Activated CD8-positive, alpha-beta memory T cell treated with anti-CD3 and anti-CD28 coated beads, Interleukin-2, amount 10 ng/mL, durations not matched to agents 7 days and 5 days (primary cell): Measurements from ENCODE around the gene COL4A6. TPM values are rescaled to one million over a fixed set of nuclear protein-coding genes. Genes with fewer than 3 reads are reported as not detected.

Experiments
- ATAC-seq: fragments of 150-1000 bp; cut with Tn5 transposase; one replicate; pipeline ENCODE4 v1.10.0; 2021; ENCODE audit warnings: moderate library complexity
- CTCF ChIA-PET: fragments of 350-600 bp; sonication (Branson Sonifier 250); formaldehyde crosslinking; loops from one replicate; lab custom pipeline; 2021; ENCODE audit warnings: antibody characterized with exemption; lab: Charles Lee
- DNase-seq: peaks from one replicate; pipeline ENCODE4 v3.0.0-alpha.2; 2020
- H3K27ac Mint-ChIP-seq: one replicate; pipeline ENCODE4 v1.8.0; 2021; ENCODE audit warnings: mild to moderate bottlenecking, mixed read lengths
- H3K27me3 Mint-ChIP-seq: one replicate; pipeline ENCODE4 v1.8.0; 2021; ENCODE audit warnings: mixed read lengths
- H3K36me3 Mint-ChIP-seq: one replicate; pipeline ENCODE4 v1.8.0; 2021; ENCODE audit warnings: mild to moderate bottlenecking, mixed read lengths
- H3K4me1 Mint-ChIP-seq: one replicate; pipeline ENCODE4 v1.8.0; 2021; ENCODE audit warnings: mixed read lengths
- H3K4me3 Mint-ChIP-seq: one replicate; pipeline ENCODE4 v1.8.0; 2021; ENCODE audit warnings: mild to moderate bottlenecking, moderate library complexity, mixed read lengths
- H3K9me3 Mint-ChIP-seq: one replicate; pipeline ENCODE4 v1.8.0; 2022; ENCODE audit warnings: low read depth, mixed read lengths
- total RNA-seq, 2 experiments: library from RNA; stranded (reverse); gene quantifications; one replicate each; pipeline ENCODE4 v1.2.3, GENCODE V29; 2021

Gene COL4A6
- total RNA-seq, 2 experiments from 2014 or later = not detected

GRCh38 chrX:108177351-108178142 lies 260.7 kb downstream of the COL4A6 start:
- no peaks in the 10 kb centered on the region for H3K4me1 Mint-ChIP-seq
- no peak overlapping the region for H3K4me3 Mint-ChIP-seq
- ATAC-seq (no peak), DNase-seq (no peak)
- CTCF ChIA-PET = no interaction called here
- no peaks in the 10 kb centered on the region for H3K36me3 Mint-ChIP-seq
- no peak overlapping the region for H3K27ac Mint-ChIP-seq
- H3K9me3 Mint-ChIP-seq = no peaks in the 10 kb centered on the region
- H3K27me3 Mint-ChIP-seq = no peaks in the 10 kb centered on the region

GRCh38 chrX:108173874-108174273 lies 264.3 kb downstream of the COL4A6 start:
- no peak overlapping the region for H3K4me3 Mint-ChIP-seq
- DNase-seq (no peak), ATAC-seq (no peak)
- no peak overlapping the region for H3K27ac Mint-ChIP-seq
- no peaks in the 10 kb centered on the region for H3K4me1 Mint-ChIP-seq
- CTCF ChIA-PET = interaction anchor here (1.0 kb wide), 1 partner anchor 26 kb away, joined by 3 read pairs; no protein-coding TSS in a partner anchor
- H3K9me3 Mint-ChIP-seq = no peaks in the 10 kb centered on the region
- no peaks in the 10 kb centered on the region for H3K36me3 Mint-ChIP-seq
- no peaks in the 10 kb centered on the region for H3K27me3 Mint-ChIP-seq

- CTCF ChIA-PET = no interaction called here
- H3K4me1 Mint-ChIP-seq = no peaks in the 10 kb centered on the region
- ATAC-seq = no peak
Observed at GRCh38 chrX:108171671-108172070, 266.6 kb downstream of the COL4A6 start.

GRCh38 chrX:108169768-108170167 lies 268.5 kb downstream of the COL4A6 start:
- H3K27me3 Mint-ChIP-seq = no peaks in the 10 kb centered on the region
- H3K36me3 Mint-ChIP-seq = no peaks in the 10 kb centered on the region
- no peaks in the 10 kb centered on the region for H3K4me1 Mint-ChIP-seq
- no peak overlapping the region for H3K27ac Mint-ChIP-seq
- DNase-seq (no peak), ATAC-seq (no peak)
- no peak overlapping the region for H3K4me3 Mint-ChIP-seq
- CTCF ChIA-PET = no interaction called here
- H3K9me3 Mint-ChIP-seq = no peaks in the 10 kb centered on the region

More at GRCh38 chrX:108171671-108172070, 266.6 kb downstream of the COL4A6 start:
- Mint-ChIP-seq H3K36me3 (no peaks in the 10 kb centered on the region), H3K4me3 (no peak overlapping the region), H3K9me3 (no peaks in the 10 kb centered on the region), H3K27me3 (no peaks in the 10 kb centered on the region), H3K27ac (no peak overlapping the region)
- DNase-seq = no peak

GRCh38 chrX:108168961-108169740 lies 269.1 kb downstream of the COL4A6 start:
- DNase-seq (no peak), ATAC-seq (no peak)
- no peak overlapping the region for H3K27ac Mint-ChIP-seq
- H3K9me3 Mint-ChIP-seq = no peaks in the 10 kb centered on the region
- no peaks in the 10 kb centered on the region for H3K36me3 Mint-ChIP-seq
- CTCF ChIA-PET = no interaction called here
- no peaks in the 10 kb centered on the region for H3K4me1 Mint-ChIP-seq
- no peak overlapping the region for H3K4me3 Mint-ChIP-seq
- H3K27me3 Mint-ChIP-seq = no peaks in the 10 kb centered on the region

- Mint-ChIP-seq H3K27me3 (no peaks in the 10 kb centered on the region), H3K4me1 (no peaks in the 10 kb centered on the region)
- DNase-seq = no peak
Observed at GRCh38 chrX:108167211-108167872, 270.9 kb downstream of the COL4A6 start.

GRCh38 chrX:108165383-108166111 lies 272.7 kb downstream of the COL4A6 start:
- no peaks in the 10 kb centered on the region for H3K9me3 Mint-ChIP-seq
- DNase-seq = no peak
- H3K4me3 Mint-ChIP-seq = no peak overlapping the region
- H3K27me3 Mint-ChIP-seq = no peaks in the 10 kb centered on the region
- no peak overlapping the region for H3K27ac Mint-ChIP-seq
- no peaks in the 10 kb centered on the region for H3K36me3 Mint-ChIP-seq
- ATAC-seq = no peak
- CTCF ChIA-PET = no interaction called here
- H3K4me1 Mint-ChIP-seq = no peaks in the 10 kb centered on the region

More at GRCh38 chrX:108167211-108167872, 270.9 kb downstream of the COL4A6 start:
- Mint-ChIP-seq H3K4me3 (no peak overlapping the region), H3K27ac (no peak overlapping the region), H3K9me3 (no peaks in the 10 kb centered on the region), H3K36me3 (no peaks in the 10 kb centered on the region)
- CTCF ChIA-PET = no interaction called here
- no peak for ATAC-seq

- no peaks in the 10 kb centered on the region for H3K36me3 Mint-ChIP-seq
- DNase-seq (no peak), ATAC-seq (no peak)
- CTCF ChIA-PET = no interaction called here
- no peaks in the 10 kb centered on the region for H3K9me3 Mint-ChIP-seq
- H3K4me1 Mint-ChIP-seq = no peaks in the 10 kb centered on the region
- H3K27ac Mint-ChIP-seq = no peak overlapping the region
- H3K27me3 Mint-ChIP-seq = no peaks in the 10 kb centered on the region
- no peak overlapping the region for H3K4me3 Mint-ChIP-seq
Observed at GRCh38 chrX:108163333-108164082, 274.7 kb downstream of the COL4A6 start.

- CTCF ChIA-PET = no interaction called here
- no peaks in the 10 kb centered on the region for H3K9me3 Mint-ChIP-seq
- H3K27ac Mint-ChIP-seq = no peak overlapping the region
- no peaks in the 10 kb centered on the region for H3K36me3 Mint-ChIP-seq
- ATAC-seq (no peak), DNase-seq (no peak)
- H3K4me1 Mint-ChIP-seq = no peaks in the 10 kb centered on the region
- H3K4me3 Mint-ChIP-seq = no peak overlapping the region
- no peaks in the 10 kb centered on the region for H3K27me3 Mint-ChIP-seq
Observed at GRCh38 chrX:108162265-108162664, 276.0 kb downstream of the COL4A6 start.

GRCh38 chrX:108160309-108160708 lies 277.9 kb downstream of the COL4A6 start:
- Mint-ChIP-seq H3K9me3 (no peaks in the 10 kb centered on the region), H3K27me3 (no peaks in the 10 kb centered on the region), H3K36me3 (no peaks in the 10 kb centered on the region), H3K27ac (no peak overlapping the region), H3K4me3 (no peak overlapping the region), H3K4me1 (peaks cover 13% of the 10 kb centered on the region)
- CTCF ChIA-PET = no interaction called here
- ATAC-seq (no peak), DNase-seq (no peak)

GRCh38 chrX:108159028-108159670 lies 279.1 kb downstream of the COL4A6 start:
- Mint-ChIP-seq H3K27ac (no peak overlapping the region), H3K27me3 (no peaks in the 10 kb centered on the region), H3K4me1 (peaks cover 14% of the 10 kb centered on the region), H3K4me3 (no peak overlapping the region), H3K9me3 (no peaks in the 10 kb centered on the region), H3K36me3 (peaks cover 4% of the 10 kb centered on the region)
- ATAC-seq = no peak
- CTCF ChIA-PET = no interaction called here
- DNase-seq = no peak

GRCh38 chrX:108157628-108158027 lies 280.6 kb downstream of the COL4A6 start:
- Mint-ChIP-seq H3K27me3 (no peaks in the 10 kb centered on the region), H3K36me3 (peaks cover 14% of the 10 kb centered on the region)
- CTCF ChIA-PET = no interaction called here

More at GRCh38 chrX:108157628-108158027, 280.6 kb downstream of the COL4A6 start:
- H3K9me3 Mint-ChIP-seq = no peaks in the 10 kb centered on the region
- H3K27ac Mint-ChIP-seq = no peak overlapping the region
- ATAC-seq = no peak
- DNase-seq = no peak
- no peak overlapping the region for H3K4me3 Mint-ChIP-seq
- peaks cover 14% of the 10 kb centered on the region for H3K4me1 Mint-ChIP-seq
